GM12874 (cell line): Measurements from ENCODE around the gene CD63.

Source experiments
- TF ChIP-seq, protein P1 (sequence below): IDR thresholded peaks from 2 replicates; pipeline ENCODE4 v1.5.1; 2011; ENCODE audit warnings: low read depth, mild to moderate bottlenecking, control low read depth, low read length, moderate library complexity; ENCODE audit not compliant: insufficient read depth

Gene CD63

DNA sequence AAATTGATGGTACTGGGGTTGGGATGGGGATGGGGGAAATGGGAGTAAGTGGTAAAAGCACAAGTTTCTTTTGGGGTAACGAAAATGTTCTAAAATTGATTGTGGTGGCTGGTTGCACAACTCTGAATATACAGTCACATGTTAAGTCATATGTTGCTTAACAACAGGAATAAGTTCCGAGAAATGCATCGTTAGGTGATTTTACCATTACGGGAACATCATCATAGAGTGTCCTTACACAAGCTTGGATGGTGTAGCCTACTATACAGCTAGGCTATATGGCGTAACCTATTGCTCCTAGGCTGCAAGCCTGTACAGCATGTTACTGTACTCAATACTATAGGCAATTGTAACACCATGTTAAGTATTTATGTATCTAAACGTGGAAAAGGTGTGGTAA, 52.1 kb downstream of the CD63 start:
- TF ChIP-seq, protein P1, sequence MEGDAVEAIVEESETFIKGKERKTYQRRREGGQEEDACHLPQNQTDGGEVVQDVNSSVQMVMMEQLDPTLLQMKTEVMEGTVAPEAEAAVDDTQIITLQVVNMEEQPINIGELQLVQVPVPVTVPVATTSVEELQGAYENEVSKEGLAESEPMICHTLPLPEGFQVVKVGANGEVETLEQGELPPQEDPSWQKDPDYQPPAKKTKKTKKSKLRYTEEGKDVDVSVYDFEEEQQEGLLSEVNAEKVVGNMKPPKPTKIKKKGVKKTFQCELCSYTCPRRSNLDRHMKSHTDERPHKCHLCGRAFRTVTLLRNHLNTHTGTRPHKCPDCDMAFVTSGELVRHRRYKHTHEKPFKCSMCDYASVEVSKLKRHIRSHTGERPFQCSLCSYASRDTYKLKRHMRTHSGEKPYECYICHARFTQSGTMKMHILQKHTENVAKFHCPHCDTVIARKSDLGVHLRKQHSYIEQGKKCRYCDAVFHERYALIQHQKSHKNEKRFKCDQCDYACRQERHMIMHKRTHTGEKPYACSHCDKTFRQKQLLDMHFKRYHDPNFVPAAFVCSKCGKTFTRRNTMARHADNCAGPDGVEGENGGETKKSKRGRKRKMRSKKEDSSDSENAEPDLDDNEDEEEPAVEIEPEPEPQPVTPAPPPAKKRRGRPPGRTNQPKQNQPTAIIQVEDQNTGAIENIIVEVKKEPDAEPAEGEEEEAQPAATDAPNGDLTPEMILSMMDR: no peak

DNA sequence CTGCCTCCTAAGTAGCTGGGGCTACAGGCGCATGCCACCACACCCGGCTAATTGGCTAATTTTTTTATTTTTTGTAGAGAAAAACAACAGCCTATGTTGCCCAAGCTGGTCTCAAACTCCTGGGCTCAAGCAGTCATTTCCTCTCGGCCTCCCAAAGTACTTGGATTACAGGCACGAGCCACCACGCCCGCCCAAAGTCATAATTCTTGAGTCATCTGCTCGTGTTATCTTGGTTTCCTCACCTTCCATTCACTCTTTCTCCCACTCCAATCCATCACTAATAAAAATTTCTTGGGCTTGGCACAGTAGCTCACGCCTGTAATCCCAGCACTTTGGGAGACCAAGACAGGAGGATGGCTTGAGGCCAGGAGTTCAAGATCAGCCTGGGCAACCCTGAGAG, 53.1 kb downstream of the CD63 start:
- TF ChIP-seq, protein P1: no peak
